ENCODE data around the gene ZNF148. TPM values are rescaled to one million over a fixed set of nuclear protein-coding genes. Genes with fewer than 3 reads are reported as not detected.

Gene ZNF148
- total RNA-seq, 2 donors from 2014 or later, result 12.5 to 15.0 TPM

DNA sequence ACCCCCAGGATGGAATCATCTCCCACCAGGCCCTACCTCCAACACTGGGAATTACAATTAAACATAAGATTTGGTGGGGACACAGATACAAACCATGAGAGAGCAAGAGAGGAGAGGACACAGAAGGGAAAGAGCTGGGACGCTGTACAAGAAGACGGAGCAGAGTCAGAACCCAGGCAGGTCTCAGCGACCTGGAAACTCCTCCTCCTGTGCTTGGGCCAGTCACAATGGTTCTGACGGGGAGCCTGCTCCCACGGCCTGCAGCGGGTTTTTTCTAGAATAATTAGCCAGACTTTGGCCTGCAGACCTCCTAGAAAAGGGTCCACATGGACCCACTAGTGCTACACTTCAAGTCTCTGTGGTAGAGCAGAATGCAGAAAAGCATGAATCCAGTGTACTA is 168.2 kb downstream of the ZNF148 start:
- no peak for DNase-seq
- peaks cover 36% of the 10 kb centered on the region for H3K4me1 ChIP-seq
- no peak overlapping the region for H3K4me3 ChIP-seq
- no peaks in the 10 kb centered on the region for H3K9me3 ChIP-seq
- no peaks in the 10 kb centered on the region for H3K36me3 ChIP-seq (replicated peaks in 1 of 2; ENCODE audit: insufficient read depth in 1 of 2, low read depth in 2 of 2)
- H3K27me3 ChIP-seq, result no peaks in the 10 kb centered on the region
- WGBS, 2 donors, result 24 to 25% methylated on average over 5 to 6 of the region's 6 CpGs
- intact Hi-C loops (cut with DNase I), result loop anchor here (10.0 kb wide), 1 partner anchor 168 kb away; the partner anchor contains the start of gene ZNF148
- TF ChIP-seq, protein P1, sequence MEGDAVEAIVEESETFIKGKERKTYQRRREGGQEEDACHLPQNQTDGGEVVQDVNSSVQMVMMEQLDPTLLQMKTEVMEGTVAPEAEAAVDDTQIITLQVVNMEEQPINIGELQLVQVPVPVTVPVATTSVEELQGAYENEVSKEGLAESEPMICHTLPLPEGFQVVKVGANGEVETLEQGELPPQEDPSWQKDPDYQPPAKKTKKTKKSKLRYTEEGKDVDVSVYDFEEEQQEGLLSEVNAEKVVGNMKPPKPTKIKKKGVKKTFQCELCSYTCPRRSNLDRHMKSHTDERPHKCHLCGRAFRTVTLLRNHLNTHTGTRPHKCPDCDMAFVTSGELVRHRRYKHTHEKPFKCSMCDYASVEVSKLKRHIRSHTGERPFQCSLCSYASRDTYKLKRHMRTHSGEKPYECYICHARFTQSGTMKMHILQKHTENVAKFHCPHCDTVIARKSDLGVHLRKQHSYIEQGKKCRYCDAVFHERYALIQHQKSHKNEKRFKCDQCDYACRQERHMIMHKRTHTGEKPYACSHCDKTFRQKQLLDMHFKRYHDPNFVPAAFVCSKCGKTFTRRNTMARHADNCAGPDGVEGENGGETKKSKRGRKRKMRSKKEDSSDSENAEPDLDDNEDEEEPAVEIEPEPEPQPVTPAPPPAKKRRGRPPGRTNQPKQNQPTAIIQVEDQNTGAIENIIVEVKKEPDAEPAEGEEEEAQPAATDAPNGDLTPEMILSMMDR (IDR thresholded peaks at IDR 0.05), result no peak
- no peak for TF ChIP-seq POLR2A (IDR thresholded peaks at IDR 0.05)
- peak overlapping the region; percentile 32 to 69 (median 49) for H3K27ac ChIP-seq
- ATAC-seq, result no peak

DNA sequence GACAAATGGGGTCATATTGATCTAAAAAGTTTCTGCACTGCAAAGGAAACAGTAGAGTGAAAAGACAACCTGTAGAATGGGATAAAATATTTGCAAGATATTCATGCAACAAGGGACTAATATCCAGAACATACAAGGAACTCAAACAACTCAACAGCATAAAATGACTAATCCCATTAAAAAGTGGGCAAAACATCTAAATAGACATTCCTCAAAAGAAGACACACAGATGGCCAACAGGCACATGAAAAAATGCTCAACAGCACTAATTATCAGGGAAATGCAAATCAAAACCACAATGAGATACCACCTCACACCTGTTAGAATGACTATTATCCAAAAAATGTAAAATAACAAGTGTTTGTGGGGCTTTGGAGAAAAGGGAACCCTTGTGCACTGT is 171.4 kb downstream of the ZNF148 start:
- ATAC-seq, result no peak
- no peaks in the 10 kb centered on the region for H3K36me3 ChIP-seq (replicated peaks in 1 of 2; ENCODE audit: insufficient read depth in 1 of 2, low read depth in 2 of 2)

DNA sequence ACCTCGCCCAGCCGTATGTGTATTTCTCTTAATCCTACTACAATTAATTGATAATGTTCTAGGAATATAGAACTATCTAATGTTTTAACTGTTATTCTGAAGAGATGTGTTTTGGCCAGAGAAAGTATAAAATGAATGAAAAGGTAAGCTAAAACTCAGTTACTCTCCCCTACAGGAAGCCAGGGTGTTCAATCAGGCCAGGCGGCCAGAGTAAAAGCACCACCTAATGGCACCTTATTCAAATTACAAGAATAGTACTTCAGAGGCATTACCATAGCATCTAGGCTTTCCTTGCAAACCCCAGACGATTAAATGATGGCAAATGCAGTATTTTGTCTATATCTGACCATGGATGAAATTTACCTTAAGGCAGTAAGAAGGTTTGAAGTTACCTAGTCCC is 172.9 kb downstream of the ZNF148 start:
- Histone ChIP-seq H3K27me3 (no peaks in the 10 kb centered on the region), H3K9me3 (no peaks in the 10 kb centered on the region), H3K36me3 (replicated peaks in 1 of 2; ENCODE audit: insufficient read depth in 1 of 2, low read depth in 2 of 2) (no peaks in the 10 kb centered on the region), H3K27ac (no peak overlapping the region), H3K4me3 (no peak overlapping the region), H3K4me1 (peaks cover 10% of the 10 kb centered on the region)
- intact Hi-C loops (cut with DNase I), result loop anchor here (10.0 kb wide), 1 partner anchor 173 kb away; the partner anchor contains the start of gene ZNF148
- ATAC-seq (no peak), DNase-seq (no peak)
- 93 to 100% methylated on average over 4 of the region's 4 CpGs for WGBS, 2 donors
- TF ChIP-seq, protein P1 (IDR thresholded peaks at IDR 0.05), result peak in 1 of 7 experiments; percentile 4
- TF ChIP-seq POLR2A (IDR thresholded peaks at IDR 0.05), result no peak

More for the DNA sequence above, 171.4 kb downstream of the ZNF148 start:
- TF ChIP-seq, protein P1 (IDR thresholded peaks at IDR 0.05), result no peak
- TF ChIP-seq POLR2A (IDR thresholded peaks at IDR 0.05), result no peak
- H3K9me3 ChIP-seq, result no peaks in the 10 kb centered on the region
- H3K27me3 ChIP-seq, result no peaks in the 10 kb centered on the region
- H3K27ac ChIP-seq, result no peak overlapping the region
- intact Hi-C loops (cut with DNase I), result loop anchor here (10.0 kb wide), 1 partner anchor 171 kb away; the partner anchor contains the start of gene ZNF148
- H3K4me3 ChIP-seq, result no peak overlapping the region
- peaks cover 25% of the 10 kb centered on the region for H3K4me1 ChIP-seq
- DNase-seq, result no peak

DNA sequence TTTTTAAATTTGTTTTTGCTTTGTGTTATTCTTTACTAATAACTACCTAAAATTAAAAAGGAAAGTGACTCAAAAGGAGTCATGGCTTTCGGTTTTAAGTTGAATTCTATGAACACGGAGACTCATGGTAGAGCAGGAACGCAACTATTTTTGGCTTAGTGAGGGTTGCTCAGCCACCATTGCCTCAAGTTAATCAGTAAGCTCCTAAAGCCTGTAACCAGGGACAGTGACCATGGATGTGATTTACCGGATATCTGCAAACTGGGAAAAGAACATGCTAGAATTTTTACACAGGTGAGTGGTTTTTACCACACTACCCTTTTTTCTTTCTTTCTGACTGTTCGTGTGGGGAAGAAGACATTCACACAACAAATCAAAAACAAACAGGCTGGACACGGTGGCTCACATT is 174.4 kb downstream of the ZNF148 start:
- TF ChIP-seq, protein P1 (IDR thresholded peaks at IDR 0.05), result no peak
- TF ChIP-seq POLR2A (IDR thresholded peaks at IDR 0.05), result no peak
- Histone ChIP-seq H3K4me1 (no peaks in the 10 kb centered on the region), H3K9me3 (no peaks in the 10 kb centered on the region), H3K4me3 (no peak overlapping the region), H3K27ac (no peak overlapping the region), H3K27me3 (no peaks in the 10 kb centered on the region), H3K36me3 (replicated peaks in 1 of 2; ENCODE audit: insufficient read depth in 1 of 2, low read depth in 2 of 2) (no peaks in the 10 kb centered on the region)
- no peak for DNase-seq
- no peak for ATAC-seq
- WGBS, 2 donors, result 68 to 73% methylated on average over 6 of the region's 6 CpGs
- intact Hi-C loops (cut with DNase I), result loop anchor here (10.0 kb wide), 1 partner anchor 174 kb away; the partner anchor contains the start of gene ZNF148
